ENCODE measurements around the gene TGFBR1.

- TF ChIP-seq ZNF639 (tag by site-specific recombination; IDR thresholded peaks at IDR 0.05) (no peak), CTCF (tag by site-specific recombination; IDR thresholded peaks at IDR 0.05) (no peak), ZNF837 (tag by site-specific recombination; IDR thresholded peaks at IDR 0.05) (no peak), REST (tag by site-specific recombination; IDR thresholded peaks at IDR 0.05) (no peak), ZNF362 (tag by site-specific recombination; IDR thresholded peaks at IDR 0.05) (no peak), EGR2 (tag by site-specific recombination; IDR thresholded peaks at IDR 0.05; ENCODE audit: low read depth) (no peak), ZNF621 (tag by site-specific recombination; IDR thresholded peaks at IDR 0.05) (no peak), ZNF398 (tag by site-specific recombination; IDR thresholded peaks at IDR 0.05) (no peak), ZBTB7A (tag by site-specific recombination; IDR thresholded peaks at IDR 0.05; ENCODE audit: low read depth) (no peak), PRDM2 (tag by site-specific recombination; IDR thresholded peaks at IDR 0.05; ENCODE audit: borderline replicate concordance) (no peak), ZFP41 (tag by site-specific recombination; IDR thresholded peaks at IDR 0.05; ENCODE audit: borderline replicate concordance) (no peak), ZNF214 (tag by site-specific recombination; IDR thresholded peaks at IDR 0.05; ENCODE audit: borderline replicate concordance) (no peak)
Observed at GRCh38 chr9:99197987-99198386, 93.1 kb downstream of the TGFBR1 start.

All from HEK293 (cell line).